HG03039 (cell line): ENCODE measurements around the gene CPT1B.

ENCODE experiments used
- ATAC-seq: cut with Tn5 transposase; IDR thresholded peaks from one replicate; pipeline ENCODE4 v1.9.1; 2021; ENCODE audit warnings: mild to moderate bottlenecking, moderate library complexity; ENCODE audit not compliant: unreplicated experiment

The CPT1B gene

GRCh38 chr22:50571264-50572175, 6.7 kb downstream of the CPT1B start:
- ATAC-seq = no peak

- ATAC-seq = no peak
Observed at GRCh38 chr22:50570861-50571260, 7.4 kb downstream of the CPT1B start.

- no peak for ATAC-seq
Observed at GRCh38 chr22:50569896-50570535, 8.2 kb downstream of the CPT1B start.

- no peak for ATAC-seq
Observed at GRCh38 chr22:50569041-50569459, 9.2 kb downstream of the CPT1B start.

GRCh38 chr22:50568626-50569025, 9.6 kb downstream of the CPT1B start:
- no peak for ATAC-seq

- no peak for ATAC-seq
Observed at GRCh38 chr22:50567721-50568252, 10.4 kb downstream of the CPT1B start.

- no peak for ATAC-seq
Observed at GRCh38 chr22:50564289-50564688, 13.9 kb downstream of the CPT1B start.

- ATAC-seq = peak; percentile 4
Observed at GRCh38 chr22:50563413-50564160, 14.6 kb downstream of the CPT1B start.

- ATAC-seq = peak; percentile 89
Observed at GRCh38 chr22:50562523-50563412, 15.5 kb downstream of the CPT1B start, which contains the start of gene SYCE3. Gene SYCE3 (minus strand): TSS chr22:50562919. CDS start chr22:50556405, 6,514 bp downstream.

GRCh38 chr22:50561401-50562358, 16.5 kb downstream of the CPT1B start:
- no peak for ATAC-seq

- ATAC-seq = no peak
Observed at GRCh38 chr22:50560034-50560433, 18.2 kb downstream of the CPT1B start.

GRCh38 chr22:50556703-50557102, 21.5 kb downstream of the CPT1B start:
- no peak for ATAC-seq

- ATAC-seq = no peak
Observed at GRCh38 chr22:50553310-50553709, 24.9 kb downstream of the CPT1B start.

GRCh38 chr22:50551160-50551752, 27.0 kb downstream of the CPT1B start:
- no peak for ATAC-seq

- no peak for ATAC-seq
Observed at GRCh38 chr22:50550395-50550794, 27.8 kb downstream of the CPT1B start.

GRCh38 chr22:50548921-50549790, 29.1 kb downstream of the CPT1B start:
- ATAC-seq = no peak

- ATAC-seq = no peak
Observed at GRCh38 chr22:50548040-50548920, 29.9 kb downstream of the CPT1B start.
